ENCODE results near the gene UBE2QL1. TPM values are rescaled to one million over a fixed set of nuclear protein-coding genes. Genes with fewer than 3 reads are reported as not detected.

The UBE2QL1 gene
- polyA plus RNA-seq, 1 of the 3 experiments (the other 2 are of a cell fraction), result 0.28 TPM

DNA sequence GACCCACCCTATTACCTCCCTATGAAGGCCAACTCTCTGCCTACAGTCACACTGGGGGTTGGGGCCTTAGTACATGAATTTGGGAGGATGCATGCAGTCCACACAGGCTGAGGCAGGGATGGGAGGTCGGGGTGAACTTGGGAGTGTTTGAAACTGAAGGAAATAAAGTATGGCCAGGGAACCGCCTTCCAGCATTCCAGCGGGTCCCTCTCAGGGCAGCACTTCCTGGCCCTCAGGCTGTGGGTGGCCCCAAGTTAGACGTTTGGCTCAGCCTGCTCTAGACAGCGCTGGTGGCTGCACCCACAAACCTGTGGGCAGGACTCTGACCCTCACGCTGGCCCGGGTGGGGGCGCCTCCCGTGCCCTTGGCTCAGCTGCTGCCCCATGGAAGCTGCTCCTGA is 74.3 kb downstream of the UBE2QL1 start:
- no peak overlapping the region for H2AFZ ChIP-seq (ENCODE audit: low read depth)
- POLR2A ChIA-PET, result no interaction called here

More for the DNA sequence above, 74.3 kb downstream of the UBE2QL1 start:
- no peaks in the 10 kb centered on the region for H3K9me3 ChIP-seq
- no peaks in the 10 kb centered on the region for H3F3A ChIP-seq (replicated peaks; ENCODE audit: insufficient read depth)
- H3K9ac ChIP-seq, result no peak overlapping the region
- WGBS (ENCODE audit: low lambda C conversion rate), result 37% methylated on average over 6 of the region's 9 CpGs
- H3K4me2 ChIP-seq, result no peak overlapping the region
- no peak for DNase-seq
- H3K4me1 ChIP-seq (ENCODE audit: control insufficient read depth in 1 of 2, insufficient read depth in 2 of 2, low read depth in 1 of 2, low read length in 1 of 2), result peaks cover 0 to 6% of the 10 kb centered on the region in 2 experiments; a peak in 1 of 4 replicates
- H3K27me3 ChIP-seq (ENCODE audit: insufficient read depth), result no peaks in the 10 kb centered on the region; the same call in 1 of the 2 replicates
- TF ChIP-seq TCF12 (IDR thresholded peaks at IDR 0.05), result no peak
- TF ChIP-seq SIN3A (IDR thresholded peaks at IDR 0.05; ENCODE audit: borderline replicate concordance, low read depth, low read length), result no peak
- TF ChIP-seq IRF3 (IDR thresholded peaks at IDR 0.05; ENCODE audit: low read depth, low read length), result no peak
- no peak for TF ChIP-seq TAF1 (IDR thresholded peaks at IDR 0.05; ENCODE audit: borderline replicate concordance, low read depth, low read length)
- no peak for TF ChIP-seq NFIC (IDR thresholded peaks at IDR 0.05; ENCODE audit: borderline replicate concordance)
- TF ChIP-seq EP300 (IDR thresholded peaks at IDR 0.05; ENCODE audit: borderline replicate concordance in 1 of 2, low read depth in 1 of 2, low read length in 1 of 2), result no peak
- TF ChIP-seq CHD2 (IDR thresholded peaks at IDR 0.05; ENCODE audit: low read length, partially characterized antibody), result no peak
- TF ChIP-seq ELF1 (IDR thresholded peaks at IDR 0.05), result no peak
- TF ChIP-seq, protein P1, sequence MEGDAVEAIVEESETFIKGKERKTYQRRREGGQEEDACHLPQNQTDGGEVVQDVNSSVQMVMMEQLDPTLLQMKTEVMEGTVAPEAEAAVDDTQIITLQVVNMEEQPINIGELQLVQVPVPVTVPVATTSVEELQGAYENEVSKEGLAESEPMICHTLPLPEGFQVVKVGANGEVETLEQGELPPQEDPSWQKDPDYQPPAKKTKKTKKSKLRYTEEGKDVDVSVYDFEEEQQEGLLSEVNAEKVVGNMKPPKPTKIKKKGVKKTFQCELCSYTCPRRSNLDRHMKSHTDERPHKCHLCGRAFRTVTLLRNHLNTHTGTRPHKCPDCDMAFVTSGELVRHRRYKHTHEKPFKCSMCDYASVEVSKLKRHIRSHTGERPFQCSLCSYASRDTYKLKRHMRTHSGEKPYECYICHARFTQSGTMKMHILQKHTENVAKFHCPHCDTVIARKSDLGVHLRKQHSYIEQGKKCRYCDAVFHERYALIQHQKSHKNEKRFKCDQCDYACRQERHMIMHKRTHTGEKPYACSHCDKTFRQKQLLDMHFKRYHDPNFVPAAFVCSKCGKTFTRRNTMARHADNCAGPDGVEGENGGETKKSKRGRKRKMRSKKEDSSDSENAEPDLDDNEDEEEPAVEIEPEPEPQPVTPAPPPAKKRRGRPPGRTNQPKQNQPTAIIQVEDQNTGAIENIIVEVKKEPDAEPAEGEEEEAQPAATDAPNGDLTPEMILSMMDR (IDR thresholded peaks at IDR 0.05), result no peak
- no peak for TF ChIP-seq RXRA (IDR thresholded peaks at IDR 0.05; ENCODE audit: borderline replicate concordance, low read depth)
- no peak for TF ChIP-seq MXI1 (IDR thresholded peaks at IDR 0.05; ENCODE audit: low read depth, low read length)
- TF ChIP-seq FOXJ3 (CRISPR knock-in tag; IDR thresholded peaks at IDR 0.05), result no peak
- TF ChIP-seq TEAD4 (IDR thresholded peaks at IDR 0.05; ENCODE audit: borderline replicate concordance, insufficient read depth), result no peak
- no peak for TF ChIP-seq JUND (IDR thresholded peaks at IDR 0.05)
- TF ChIP-seq RCOR1 (IDR thresholded peaks at IDR 0.05; ENCODE audit: low read length), result no peak
- no peak for TF ChIP-seq YY1 (IDR thresholded peaks at IDR 0.05; ENCODE audit: low read depth)
- TF ChIP-seq, protein P2, sequence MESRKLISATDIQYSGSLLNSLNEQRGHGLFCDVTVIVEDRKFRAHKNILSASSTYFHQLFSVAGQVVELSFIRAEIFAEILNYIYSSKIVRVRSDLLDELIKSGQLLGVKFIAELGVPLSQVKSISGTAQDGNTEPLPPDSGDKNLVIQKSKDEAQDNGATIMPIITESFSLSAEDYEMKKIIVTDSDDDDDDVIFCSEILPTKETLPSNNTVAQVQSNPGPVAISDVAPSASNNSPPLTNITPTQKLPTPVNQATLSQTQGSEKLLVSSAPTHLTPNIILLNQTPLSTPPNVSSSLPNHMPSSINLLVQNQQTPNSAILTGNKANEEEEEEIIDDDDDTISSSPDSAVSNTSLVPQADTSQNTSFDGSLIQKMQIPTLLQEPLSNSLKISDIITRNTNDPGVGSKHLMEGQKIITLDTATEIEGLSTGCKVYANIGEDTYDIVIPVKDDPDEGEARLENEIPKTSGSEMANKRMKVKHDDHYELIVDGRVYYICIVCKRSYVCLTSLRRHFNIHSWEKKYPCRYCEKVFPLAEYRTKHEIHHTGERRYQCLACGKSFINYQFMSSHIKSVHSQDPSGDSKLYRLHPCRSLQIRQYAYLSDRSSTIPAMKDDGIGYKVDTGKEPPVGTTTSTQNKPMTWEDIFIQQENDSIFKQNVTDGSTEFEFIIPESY (IDR thresholded peaks at IDR 0.05; ENCODE audit: borderline replicate concordance, low read depth), result no peak
- TF ChIP-seq RAD21 (IDR thresholded peaks at IDR 0.05; ENCODE audit: low read length), result no peak
- TF ChIP-seq, protein P3, sequence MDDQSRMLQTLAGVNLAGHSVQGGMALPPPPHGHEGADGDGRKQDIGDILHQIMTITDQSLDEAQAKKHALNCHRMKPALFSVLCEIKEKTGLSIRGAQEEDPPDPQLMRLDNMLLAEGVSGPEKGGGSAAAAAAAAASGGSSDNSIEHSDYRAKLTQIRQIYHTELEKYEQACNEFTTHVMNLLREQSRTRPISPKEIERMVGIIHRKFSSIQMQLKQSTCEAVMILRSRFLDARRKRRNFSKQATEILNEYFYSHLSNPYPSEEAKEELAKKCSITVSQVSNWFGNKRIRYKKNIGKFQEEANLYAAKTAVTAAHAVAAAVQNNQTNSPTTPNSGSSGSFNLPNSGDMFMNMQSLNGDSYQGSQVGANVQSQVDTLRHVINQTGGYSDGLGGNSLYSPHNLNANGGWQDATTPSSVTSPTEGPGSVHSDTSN (IDR thresholded peaks at IDR 0.05), result no peak
- TF ChIP-seq, protein P4, sequence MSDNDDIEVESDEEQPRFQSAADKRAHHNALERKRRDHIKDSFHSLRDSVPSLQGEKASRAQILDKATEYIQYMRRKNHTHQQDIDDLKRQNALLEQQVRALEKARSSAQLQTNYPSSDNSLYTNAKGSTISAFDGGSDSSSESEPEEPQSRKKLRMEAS (IDR thresholded peaks at IDR 0.05; ENCODE audit: low read depth), result no peak
- CTCF ChIA-PET, result no interaction called here
- no peaks in the 10 kb centered on the region for H4K20me1 ChIP-seq (ENCODE audit: insufficient read depth)
- no peaks in the 10 kb centered on the region for H3K36me3 ChIP-seq (replicated peaks in 1 of 2; ENCODE audit: control insufficient read depth in 1 of 2, insufficient read depth in 2 of 2, low read length in 1 of 2)
- no peaks in the 10 kb centered on the region for H3K9me2 ChIP-seq
- no peaks in the 10 kb centered on the region for H3K79me2 ChIP-seq (ENCODE audit: insufficient read depth)
- H3K27ac ChIP-seq (ENCODE audit: low read depth in 2 of 2, low read length in 1 of 2), result no peak overlapping the region
- no peak overlapping the region for H3K4me3 ChIP-seq (ENCODE audit: low read depth in 2 of 2, low read length in 1 of 2)

Data from SK-N-SH (cell line).